ENCODE measurements around the gene RAC2.

- no peak for TF ChIP-seq CTCF (IDR thresholded peaks at IDR 0.05; ENCODE audit: low read length)
- no peak for TF ChIP-seq EZH2 (IDR thresholded peaks at IDR 0.05; ENCODE audit: borderline replicate concordance, low read length)
Measured at GRCh38 chr22:37273126-37273845, 29.2 kb upstream of the RAC2 start.
